Karpas-422 (cell line): ENCODE measurements around the gene FER. TPM values are rescaled to one million over a fixed set of nuclear protein-coding genes. Genes with fewer than 3 reads are reported as not detected.
A peak's percentile ranks its signal among the peaks of the same experiment; 100 is the strongest.
"Not testable (repeated sequence)": the region's sequence is repeated elsewhere in the genome, so short reads cannot be mapped to it uniquely, and the experiment has no call there.

Experiments
- DNase-seq: peaks from one replicate; pipeline ENCODE4 v3.0.0-alpha.2; 2015
- H2AFZ ChIP-seq: fragments of 200-600 bp; sonication (generic); 2 replicates; pipeline ENCODE4 v1.6.1; 2014; ENCODE audit warnings: antibody characterized with exemption, low read length, mixed read lengths
- H3K27ac ChIP-seq: fragments of 200-600 bp; sonication (generic); 2 replicates; pipeline ENCODE4 v1.5.1; 2014; ENCODE audit warnings: mild to moderate bottlenecking, low read length, moderate library complexity
- H3K27me3 ChIP-seq: fragments of 200-600 bp; sonication (generic); 2 replicates; pipeline ENCODE4 v1.6.1; 2014; ENCODE audit warnings: low read length, mixed read lengths
- H3K36me3 ChIP-seq: fragments of 200-600 bp; sonication (generic); 2 replicates; pipeline ENCODE4 v1.6.1; 2014; ENCODE audit warnings: low read length, mixed read lengths; ENCODE audit not compliant: insufficient read depth
- H3K4me1 ChIP-seq: fragments of 200-600 bp; sonication (generic); 2 replicates; pipeline ENCODE4 v1.6.1; 2014; ENCODE audit warnings: mild to moderate bottlenecking, low read length, mixed read lengths
- H3K4me2 ChIP-seq: fragments of 200-600 bp; sonication (generic); 2 replicates; pipeline ENCODE4 v1.6.1; 2014; ENCODE audit warnings: low read length, low read depth, mild to moderate bottlenecking; ENCODE audit not compliant: poor library complexity, severe bottlenecking
- H3K4me3 ChIP-seq: fragments of 200-600 bp; sonication (generic); 2 replicates; pipeline ENCODE4 v1.5.1; 2014; ENCODE audit warnings: mild to moderate bottlenecking, antibody characterized with exemption, low read length, mixed read lengths
- H3K79me2 ChIP-seq: fragments of 200-600 bp; sonication (generic); 2 replicates; pipeline ENCODE4 v1.6.1; 2014; ENCODE audit warnings: mild to moderate bottlenecking, low read length, mixed read lengths
- H3K9ac ChIP-seq: fragments of 200-600 bp; sonication (generic); 2 replicates; pipeline ENCODE4 v1.6.0; 2014; ENCODE audit warnings: low read length
- H3K9me2 ChIP-seq: fragments of 200-600 bp; sonication (generic), shearing (Covaris generic); replicated peaks from 2 replicates; pipeline ENCODE4 v1.6.0; 2014; ENCODE audit warnings: mild to moderate bottlenecking, low read length, moderate library complexity; ENCODE audit not compliant: insufficient read depth
- H3K9me3 ChIP-seq: fragments of 300-700, 200-600 bp; sonication (generic); 2 replicates; pipeline ENCODE4 v1.6.1; 2014; ENCODE audit warnings: low read length, mixed read lengths
- H4K20me1 ChIP-seq: fragments of 200-600 bp; sonication (generic); 2 replicates; pipeline ENCODE4 v1.6.1; 2014; ENCODE audit warnings: mild to moderate bottlenecking, antibody characterized with exemption, low read length, low read depth; ENCODE audit not compliant: insufficient read depth
- total RNA-seq: library from RNA; depleted of rRNA; stranded (reverse); fragments of >200 nt; shearing (Covaris generic); gene quantifications from 2 replicates; pipeline ENCODE4 v1.2.3, GENCODE V29; 2014; ENCODE audit warnings: low replicate concordance

FER gene
- total RNA-seq, 1 experiment from 2014 or later = 14.6 TPM

GRCh38 chr5:108842260-108842941 is 94.7 kb downstream of the FER start:
- not testable (repeated sequence) for H3K27ac ChIP-seq, H3K27me3 ChIP-seq, H3K36me3 ChIP-seq, H3K4me3 ChIP-seq, H3K9me3 ChIP-seq, H2AFZ ChIP-seq, DNase-seq, H3K9me2 ChIP-seq, H3K4me2 ChIP-seq, H3K79me2 ChIP-seq, H3K9ac ChIP-seq, H3K4me1 ChIP-seq, H4K20me1 ChIP-seq

- not testable (repeated sequence) for H3K36me3 ChIP-seq, DNase-seq, H3K9ac ChIP-seq, H3K4me2 ChIP-seq, H2AFZ ChIP-seq, H3K79me2 ChIP-seq, H3K27me3 ChIP-seq, H4K20me1 ChIP-seq, H3K9me2 ChIP-seq, H3K9me3 ChIP-seq, H3K4me1 ChIP-seq, H3K27ac ChIP-seq, H3K4me3 ChIP-seq
These were observed 103.4 kb downstream of the FER start for GRCh38 chr5:108851129-108851528.

- Histone ChIP-seq H3K36me3 (no peaks in the 10 kb centered on the region), H4K20me1 (no peaks in the 10 kb centered on the region), H3K79me2 (no peaks in the 10 kb centered on the region), H3K4me3 (no peak overlapping the region), H2AFZ (no peak overlapping the region), H3K27ac (no peak overlapping the region), H3K4me1 (peaks cover 8% of the 10 kb centered on the region), H3K27me3 (no peaks in the 10 kb centered on the region), H3K9me3 (no peaks in the 10 kb centered on the region), H3K9me2 (no peaks in the 10 kb centered on the region), H3K4me2 (no peak overlapping the region), H3K9ac (no peak overlapping the region)
- no peak for DNase-seq
These were observed 110.2 kb downstream of the FER start for GRCh38 chr5:108857905-108858304.

- H3K36me3 ChIP-seq = no peaks in the 10 kb centered on the region
- H3K9me3 ChIP-seq = no peaks in the 10 kb centered on the region
- H3K9me2 ChIP-seq = no peaks in the 10 kb centered on the region
- H3K9ac ChIP-seq = no peak overlapping the region
- DNase-seq = peak; percentile 70
- H3K27me3 ChIP-seq = no peaks in the 10 kb centered on the region
- H3K4me1 ChIP-seq = peaks cover 8% of the 10 kb centered on the region
- H2AFZ ChIP-seq = no peak overlapping the region
- H3K27ac ChIP-seq = no peak overlapping the region
- no peaks in the 10 kb centered on the region for H4K20me1 ChIP-seq
- peak overlapping the region; percentile 27 for H3K4me2 ChIP-seq
- no peaks in the 10 kb centered on the region for H3K79me2 ChIP-seq
- no peak overlapping the region for H3K4me3 ChIP-seq
These were observed 111.3 kb downstream of the FER start for GRCh38 chr5:108858959-108859358.

GRCh38 chr5:108862211-108862610 is 114.5 kb downstream of the FER start:
- no peak overlapping the region for H3K27ac ChIP-seq
- H3K9ac ChIP-seq = no peak overlapping the region
- no peak for DNase-seq
- peaks cover 8% of the 10 kb centered on the region for H3K4me1 ChIP-seq
- H3K9me3 ChIP-seq = no peaks in the 10 kb centered on the region
- H3K9me2 ChIP-seq = no peaks in the 10 kb centered on the region
- H3K4me3 ChIP-seq = no peak overlapping the region
- no peaks in the 10 kb centered on the region for H4K20me1 ChIP-seq
- H3K4me2 ChIP-seq = no peak overlapping the region
- H3K27me3 ChIP-seq = no peaks in the 10 kb centered on the region
- H3K79me2 ChIP-seq = no peaks in the 10 kb centered on the region
- no peak overlapping the region for H2AFZ ChIP-seq
- no peaks in the 10 kb centered on the region for H3K36me3 ChIP-seq

GRCh38 chr5:108866097-108866496 is 118.4 kb downstream of the FER start:
- not testable (repeated sequence) for H2AFZ ChIP-seq, H3K9me3 ChIP-seq, H3K9ac ChIP-seq, DNase-seq, H3K27ac ChIP-seq, H3K4me2 ChIP-seq, H3K4me3 ChIP-seq, H3K79me2 ChIP-seq, H4K20me1 ChIP-seq, H3K4me1 ChIP-seq, H3K36me3 ChIP-seq, H3K27me3 ChIP-seq, H3K9me2 ChIP-seq

- no peaks in the 10 kb centered on the region for H3K79me2 ChIP-seq
- H3K27me3 ChIP-seq = no peaks in the 10 kb centered on the region
- H3K9ac ChIP-seq = no peak overlapping the region
- H4K20me1 ChIP-seq = no peaks in the 10 kb centered on the region
- no peaks in the 10 kb centered on the region for H3K9me3 ChIP-seq
- no peaks in the 10 kb centered on the region for H3K4me1 ChIP-seq
- no peaks in the 10 kb centered on the region for H3K9me2 ChIP-seq
- DNase-seq = no peak
- no peaks in the 10 kb centered on the region for H3K36me3 ChIP-seq
- no peak overlapping the region for H3K27ac ChIP-seq
- no peak overlapping the region for H2AFZ ChIP-seq
- H3K4me3 ChIP-seq = no peak overlapping the region
- H3K4me2 ChIP-seq = no peak overlapping the region
These were observed 120.0 kb downstream of the FER start for GRCh38 chr5:108867656-108868055.

- no peaks in the 10 kb centered on the region for H3K79me2 ChIP-seq
- no peaks in the 10 kb centered on the region for H3K4me1 ChIP-seq
- no peaks in the 10 kb centered on the region for H3K9me3 ChIP-seq
- H2AFZ ChIP-seq = no peak overlapping the region
- H3K36me3 ChIP-seq = no peaks in the 10 kb centered on the region
- H3K4me2 ChIP-seq = no peak overlapping the region
- H3K27ac ChIP-seq = no peak overlapping the region
- H3K4me3 ChIP-seq = no peak overlapping the region
- no peaks in the 10 kb centered on the region for H3K9me2 ChIP-seq
- H3K27me3 ChIP-seq = no peaks in the 10 kb centered on the region
- no peak for DNase-seq
- H3K9ac ChIP-seq = no peak overlapping the region
- H4K20me1 ChIP-seq = no peaks in the 10 kb centered on the region
These were observed 121.4 kb downstream of the FER start for GRCh38 chr5:108869066-108869465.

GRCh38 chr5:108876451-108876850 is 128.8 kb downstream of the FER start:
- Histone ChIP-seq H3K4me1 (no peaks in the 10 kb centered on the region), H3K4me3 (no peak overlapping the region), H3K36me3 (no peaks in the 10 kb centered on the region), H3K9me2 (no peaks in the 10 kb centered on the region), H3K4me2 (no peak overlapping the region), H2AFZ (no peak overlapping the region), H3K9ac (no peak overlapping the region), H4K20me1 (no peaks in the 10 kb centered on the region), H3K79me2 (no peaks in the 10 kb centered on the region), H3K27me3 (no peaks in the 10 kb centered on the region), H3K9me3 (no peaks in the 10 kb centered on the region), H3K27ac (no peak overlapping the region)
- no peak for DNase-seq
